Naive B cell (primary cell): ENCODE results near the gene CCN2. TPM values are rescaled to one million over a fixed set of nuclear protein-coding genes. Genes with fewer than 3 reads are reported as not detected.

Experiments
- ATAC-seq, 2 donors: fragments of 150-1000 bp; cut with Tn5 transposase; 2 replicates each; pipeline ENCODE4 v1.10.0; 2021; ENCODE audit warnings: low read depth in 2 of 2, mild to moderate bottlenecking in 2 of 2, moderate library complexity in 2 of 2
- DNase-seq: peaks from one replicate; pipeline ENCODE4 v3.0.0; 2022
- H3K27ac Mint-ChIP-seq, 6 donors: one replicate each; pipeline ENCODE4 v1.8.0; 2020 to 2022; ENCODE audit warnings: mild to moderate bottlenecking in 6 of 6, mixed read lengths in 6 of 6, moderate library complexity in 5 of 6, inconsistent platforms in 2 of 6
- H3K27me3 Mint-ChIP-seq, 3 donors: one replicate each; pipeline ENCODE4 v1.8.0; 2021 to 2022; ENCODE audit warnings: mixed read lengths in 3 of 3, mild to moderate bottlenecking in 1 of 3
- H3K36me3 Mint-ChIP-seq, 2 donors: one replicate each; pipeline ENCODE4 v1.8.0; 2020 to 2022; ENCODE audit warnings: mixed read lengths in 2 of 2, inconsistent platforms in 1 of 2, mild to moderate bottlenecking in 1 of 2
- H3K4me1 Mint-ChIP-seq, 3 donors: one replicate each; pipeline ENCODE4 v1.8.0; 2020 to 2022; ENCODE audit warnings: mixed read lengths in 3 of 3, inconsistent platforms in 1 of 3, mild to moderate bottlenecking in 1 of 3, moderate library complexity in 1 of 3
- H3K4me3 Mint-ChIP-seq, 8 donors: one replicate each; pipeline ENCODE4 v1.8.0; 2020 to 2022; ENCODE audit warnings: mild to moderate bottlenecking in 8 of 8, mixed read lengths in 8 of 8, moderate library complexity in 8 of 8, inconsistent platforms in 2 of 8
- H3K9me3 Mint-ChIP-seq, 7 donors: one replicate each; pipeline ENCODE4 v1.8.0; 2020 to 2022; ENCODE audit warnings: mixed read lengths in 7 of 7, mild to moderate bottlenecking in 5 of 7, inconsistent platforms in 2 of 7, moderate library complexity in 1 of 7
- polyA plus RNA-seq, 6 donors: library from polyadenylated mRNA; unstranded; fragments of 300-500 nt; fragmentation: Illumina TruSeq; gene quantifications; one replicate each; pipeline ENCODE4 v1.2.3, GENCODE V29; 2021; ENCODE audit warnings: low read depth in 6 of 6

Gene CCN2
- polyA plus RNA-seq, 6 donors from 2014 or later: 1.3 to 7.9 (median 3.5) TPM; not detected in 1

DNA sequence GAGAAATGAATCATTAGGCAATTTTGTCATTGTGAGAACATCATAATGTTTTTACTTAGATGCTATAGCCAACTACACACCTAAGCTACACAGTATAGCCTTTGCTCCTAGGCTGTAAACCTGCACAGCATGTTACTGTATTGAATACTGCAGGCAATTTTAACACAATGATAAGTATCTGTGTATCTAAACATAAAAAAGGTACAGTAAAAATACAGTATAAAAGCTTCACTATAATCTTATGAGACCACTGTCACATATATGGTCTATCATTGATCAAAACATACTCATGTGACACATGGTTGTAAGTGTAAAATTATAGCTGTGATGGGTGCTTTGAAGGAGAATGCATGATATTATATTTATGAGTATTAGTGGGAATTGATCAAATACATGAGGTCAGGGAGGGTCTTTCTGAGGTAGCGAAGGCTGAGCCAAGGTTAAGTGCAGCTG, 29.2 kb upstream of the CCN2 start:
- no peak overlapping the region for H3K4me3 Mint-ChIP-seq
- H3K9me3 Mint-ChIP-seq: no peaks in the 10 kb centered on the region
- H3K36me3 Mint-ChIP-seq: no peaks in the 10 kb centered on the region
- ATAC-seq: no peak
- H3K4me1 Mint-ChIP-seq: peaks cover 0 to 15% (median 4%) of the 10 kb centered on the region in 3 donors
- peak overlapping the region in 1 of 6 donors; percentile 22 for H3K27ac Mint-ChIP-seq
- H3K27me3 Mint-ChIP-seq: no peaks in the 10 kb centered on the region
- no peak for DNase-seq

DNA sequence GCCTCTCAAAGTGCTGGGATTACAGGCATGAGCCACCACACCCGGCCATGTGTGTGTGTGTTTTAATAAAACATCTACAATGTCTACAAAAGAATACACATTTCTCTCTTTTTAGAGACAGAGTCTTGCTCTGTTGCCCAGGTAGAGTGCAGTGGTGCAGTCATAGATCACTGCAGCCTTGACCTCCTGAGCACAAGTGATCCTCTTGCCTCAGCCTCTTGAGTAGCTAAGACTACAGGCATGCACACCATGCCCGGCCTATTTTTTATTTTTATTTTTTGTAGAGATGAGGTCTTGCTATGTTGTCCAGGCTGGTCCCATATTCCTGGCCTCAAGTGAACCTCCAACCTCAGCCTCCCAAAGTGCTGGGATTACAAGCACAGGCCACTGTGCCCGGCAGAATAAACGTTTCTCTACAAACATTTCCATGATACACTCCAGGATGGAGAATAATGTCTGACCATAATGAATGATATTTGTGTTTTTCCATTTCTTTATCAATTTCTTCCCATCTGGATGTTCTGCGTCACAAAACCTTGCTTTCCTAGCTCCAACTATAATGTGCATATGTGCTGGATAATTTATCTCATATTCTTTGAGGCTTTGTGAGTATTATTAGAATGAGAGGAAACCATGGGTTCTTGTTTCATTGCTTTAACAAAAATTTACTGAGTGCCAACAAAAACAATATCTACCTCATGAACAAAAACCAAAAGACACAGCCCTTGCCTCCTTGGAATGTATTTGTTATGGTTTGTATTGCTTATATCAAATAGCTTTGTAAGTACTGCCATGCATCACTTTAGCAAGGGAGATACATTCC, 28.6 kb upstream of the CCN2 start:
- ATAC-seq (no peak), DNase-seq (no peak)
- H3K36me3 Mint-ChIP-seq: no peaks in the 10 kb centered on the region
- H3K27me3 Mint-ChIP-seq: no peaks in the 10 kb centered on the region
- no peak overlapping the region for H3K4me3 Mint-ChIP-seq
- peaks cover 0 to 15% (median 4%) of the 10 kb centered on the region in 3 donors for H3K4me1 Mint-ChIP-seq
- H3K27ac Mint-ChIP-seq: peak overlapping the region in 2 of 6 donors; percentile 26 to 71
- no peaks in the 10 kb centered on the region for H3K9me3 Mint-ChIP-seq

DNA sequence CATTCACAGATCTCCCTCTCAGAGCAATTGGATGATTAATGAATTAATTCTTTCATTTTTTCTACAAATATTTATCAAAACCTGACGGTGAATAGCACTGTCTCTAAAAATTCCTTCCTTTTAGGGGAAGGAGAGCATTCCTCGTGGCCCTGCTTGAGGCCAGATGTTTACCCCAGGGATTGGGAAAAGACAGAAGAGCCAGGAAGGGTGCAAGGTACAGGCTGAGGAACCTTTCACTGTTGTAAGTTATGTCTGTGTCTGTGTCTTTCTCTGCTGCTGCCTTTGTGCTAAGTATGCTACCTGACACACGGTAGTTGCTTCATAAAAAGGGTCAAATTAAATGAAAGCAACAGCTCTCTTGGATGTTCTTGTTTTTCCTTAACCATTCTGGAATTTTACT, 27.4 kb upstream of the CCN2 start:
- H3K4me1 Mint-ChIP-seq: peaks cover 0 to 15% (median 4%) of the 10 kb centered on the region in 3 donors
- no peak for ATAC-seq
- H3K9me3 Mint-ChIP-seq: no peaks in the 10 kb centered on the region
- H3K27me3 Mint-ChIP-seq: no peaks in the 10 kb centered on the region
- no peak overlapping the region for H3K4me3 Mint-ChIP-seq
- H3K36me3 Mint-ChIP-seq: no peaks in the 10 kb centered on the region
- H3K27ac Mint-ChIP-seq: no peak overlapping the region
- no peak for DNase-seq

DNA sequence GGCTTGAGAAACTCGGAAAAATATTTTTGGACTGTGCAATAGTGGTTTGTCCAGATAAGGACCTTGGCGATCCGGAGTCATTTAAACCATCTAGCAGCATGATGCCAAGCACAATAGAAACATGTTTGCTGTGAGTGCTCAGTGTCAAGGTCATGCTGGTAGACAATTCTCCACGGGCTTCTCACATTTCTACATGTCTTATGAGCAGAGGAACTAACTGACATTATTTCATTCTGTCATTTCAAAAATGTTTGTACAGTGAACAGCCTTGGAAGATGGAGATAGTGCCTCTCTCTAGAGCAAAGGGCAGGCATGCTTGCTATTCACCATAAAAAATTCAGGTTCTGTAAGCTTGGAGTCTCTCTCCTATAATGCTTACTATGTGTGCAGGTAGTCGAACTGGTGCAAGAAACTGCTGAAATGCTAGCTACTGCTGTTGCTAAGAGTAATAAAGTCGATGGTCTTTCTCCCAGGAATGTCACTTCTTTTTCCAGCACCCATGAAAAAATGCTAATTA, 25.4 kb upstream of the CCN2 start:
- H3K4me3 Mint-ChIP-seq: no peak overlapping the region
- peaks cover 0 to 12% (median 2%) of the 10 kb centered on the region in 3 donors for H3K4me1 Mint-ChIP-seq
- DNase-seq (no peak), ATAC-seq (no peak)
- H3K36me3 Mint-ChIP-seq: no peaks in the 10 kb centered on the region
- H3K9me3 Mint-ChIP-seq: no peaks in the 10 kb centered on the region
- H3K27me3 Mint-ChIP-seq: no peaks in the 10 kb centered on the region
- H3K27ac Mint-ChIP-seq: no peak overlapping the region

DNA sequence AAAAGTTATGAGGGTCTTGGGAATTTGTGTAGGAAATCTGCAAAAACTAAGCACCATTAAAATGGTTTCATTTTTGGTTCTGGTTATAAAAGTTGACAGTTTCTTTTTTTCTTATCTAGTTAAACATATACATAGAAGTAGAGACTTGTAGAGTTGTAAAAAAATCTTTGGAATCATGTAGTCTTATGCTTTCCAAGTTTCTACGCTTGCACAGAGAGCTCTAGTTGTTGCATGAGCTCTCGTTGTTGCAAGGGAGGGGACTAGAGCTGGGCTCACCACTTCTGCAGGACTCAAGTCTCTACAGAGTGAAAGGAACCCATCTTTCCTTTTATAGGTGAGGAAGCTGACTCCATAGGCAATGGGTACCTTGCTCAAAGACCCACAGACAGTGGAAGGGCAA, 21.6 kb upstream of the CCN2 start:
- peaks cover 0 to 2% (median 0%) of the 10 kb centered on the region in 3 donors for H3K4me1 Mint-ChIP-seq
- no peaks in the 10 kb centered on the region for H3K36me3 Mint-ChIP-seq
- DNase-seq (no peak), ATAC-seq (no peak)
- H3K4me3 Mint-ChIP-seq: no peak overlapping the region
- H3K9me3 Mint-ChIP-seq: no peaks in the 10 kb centered on the region
- no peak overlapping the region for H3K27ac Mint-ChIP-seq
- peaks cover 0 to 3% (median 0%) of the 10 kb centered on the region in 3 donors for H3K27me3 Mint-ChIP-seq

DNA sequence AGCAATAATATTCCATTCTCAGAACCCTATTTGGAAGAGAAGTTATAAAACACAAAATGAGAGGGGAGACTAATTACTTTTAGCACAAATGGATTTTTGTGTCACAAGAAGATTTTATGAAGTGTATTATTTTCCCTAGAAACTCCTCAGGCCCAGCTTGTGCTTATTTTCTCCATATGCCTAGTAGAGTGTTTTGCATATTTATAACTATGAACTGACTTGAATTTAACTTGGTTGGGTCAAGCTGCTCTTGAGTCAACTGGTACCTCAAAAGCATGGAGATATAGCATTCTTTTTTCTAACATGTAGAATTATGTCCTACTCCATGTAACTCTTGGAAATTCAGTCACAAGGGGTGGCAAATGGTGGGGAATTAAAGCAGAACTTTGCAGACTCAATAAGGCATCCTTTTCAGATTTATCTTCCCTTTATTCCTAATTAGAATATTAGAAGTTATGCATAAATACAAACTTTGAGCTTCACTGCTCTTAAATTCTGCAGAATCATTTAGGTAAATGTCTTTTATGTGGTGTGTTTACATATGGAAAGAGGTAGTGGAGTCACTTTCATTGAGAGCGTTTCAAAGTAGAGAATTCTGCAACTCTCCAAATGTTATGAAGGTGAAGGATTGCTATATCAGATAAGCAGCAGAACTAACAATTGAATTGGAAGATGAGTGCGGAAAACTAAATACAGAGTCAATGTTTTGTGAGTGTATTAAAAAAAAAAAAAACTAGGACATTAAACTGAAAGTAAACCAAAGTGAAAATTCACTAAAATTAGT, 19.1 kb upstream of the CCN2 start:
- H3K9me3 Mint-ChIP-seq: no peaks in the 10 kb centered on the region
- ATAC-seq: no peak
- no peak for DNase-seq
- H3K4me3 Mint-ChIP-seq: peak overlapping the region in 1 of 8 donors; percentile 10
- no peaks in the 10 kb centered on the region for H3K36me3 Mint-ChIP-seq
- no peak overlapping the region for H3K27ac Mint-ChIP-seq
- H3K4me1 Mint-ChIP-seq: peaks cover 0 to 2% (median 0%) of the 10 kb centered on the region in 3 donors
- peaks cover 0 to 4% (median 0%) of the 10 kb centered on the region in 3 donors for H3K27me3 Mint-ChIP-seq

DNA sequence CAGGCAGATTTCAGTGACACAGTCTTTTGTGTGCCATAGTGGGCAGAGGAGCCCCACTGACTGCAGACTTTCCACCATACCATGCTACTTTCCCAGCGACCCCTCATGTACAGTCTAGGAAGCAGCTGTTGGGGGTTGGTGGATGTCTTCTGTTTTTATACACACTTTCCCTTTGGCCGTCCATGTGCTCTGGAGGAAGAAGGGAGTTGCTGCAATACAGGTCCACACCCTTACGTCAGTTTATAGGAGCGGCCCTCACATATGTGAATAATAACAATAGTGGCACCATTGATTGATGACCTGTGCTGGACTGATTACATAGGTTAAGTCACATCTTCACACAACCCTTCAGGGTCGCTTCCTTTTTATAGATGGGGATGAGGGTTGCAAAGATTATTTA, 17.5 kb upstream of the CCN2 start:
- Mint-ChIP-seq H3K27me3 (peaks cover 0 to 4% (median 0%) of the 10 kb centered on the region in 3 donors), H3K9me3 (no peaks in the 10 kb centered on the region), H3K36me3 (no peaks in the 10 kb centered on the region), H3K4me3 (no peak overlapping the region), H3K4me1 (peaks cover 0 to 2% (median 0%) of the 10 kb centered on the region in 3 donors), H3K27ac (no peak overlapping the region)
- DNase-seq: no peak
- ATAC-seq: no peak

DNA sequence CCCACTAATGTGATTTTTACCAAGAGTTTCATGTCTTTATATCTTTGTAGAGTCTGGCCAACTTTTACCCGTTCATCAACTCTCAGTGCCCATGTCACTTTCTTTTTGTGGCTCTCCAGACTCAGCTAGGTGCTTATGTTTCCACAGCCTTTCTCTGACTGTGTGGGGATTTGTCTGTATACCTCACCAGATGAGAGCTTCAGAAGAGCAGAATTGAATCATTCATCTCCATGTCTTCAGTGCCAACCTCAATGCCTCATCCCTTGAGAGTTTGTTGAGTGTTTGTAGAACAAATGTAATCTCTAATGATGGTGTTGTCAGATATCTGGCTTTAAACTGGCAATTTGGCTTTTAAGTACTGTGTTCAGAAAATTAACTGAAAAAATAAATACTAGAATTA, 16.8 kb upstream of the CCN2 start:
- ATAC-seq: no peak
- no peaks in the 10 kb centered on the region for H3K36me3 Mint-ChIP-seq
- peaks cover 0 to 2% (median 0%) of the 10 kb centered on the region in 3 donors for H3K4me1 Mint-ChIP-seq
- peaks cover 0 to 4% (median 0%) of the 10 kb centered on the region in 3 donors for H3K27me3 Mint-ChIP-seq
- no peak overlapping the region for H3K4me3 Mint-ChIP-seq
- no peaks in the 10 kb centered on the region for H3K9me3 Mint-ChIP-seq
- H3K27ac Mint-ChIP-seq: no peak overlapping the region
- no peak for DNase-seq

DNA sequence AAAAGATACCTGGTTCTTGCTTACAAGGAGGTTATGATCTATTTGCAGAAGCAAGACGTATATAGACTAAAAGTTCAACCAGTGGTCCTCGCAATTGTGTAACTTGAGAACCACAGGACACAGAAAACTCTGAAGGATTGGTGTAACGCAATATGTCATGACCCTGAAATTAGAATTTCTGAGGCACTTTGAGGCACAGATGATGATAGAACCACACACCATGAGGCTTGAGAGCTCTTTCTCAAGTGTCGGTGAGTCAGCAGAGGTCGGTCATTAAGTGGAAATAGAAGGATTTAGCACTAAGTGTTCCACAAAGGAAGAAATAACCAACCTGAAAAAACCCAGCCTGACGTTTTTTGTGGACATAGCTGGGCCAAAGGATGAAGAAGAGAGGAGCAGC, 15.3 kb upstream of the CCN2 start:
- Mint-ChIP-seq H3K27me3 (peaks cover 0 to 4% (median 0%) of the 10 kb centered on the region in 3 donors), H3K9me3 (no peaks in the 10 kb centered on the region), H3K4me1 (peaks cover 0 to 2% (median 0%) of the 10 kb centered on the region in 3 donors), H3K36me3 (no peaks in the 10 kb centered on the region), H3K4me3 (no peak overlapping the region), H3K27ac (no peak overlapping the region)
- DNase-seq (no peak), ATAC-seq (no peak)

DNA sequence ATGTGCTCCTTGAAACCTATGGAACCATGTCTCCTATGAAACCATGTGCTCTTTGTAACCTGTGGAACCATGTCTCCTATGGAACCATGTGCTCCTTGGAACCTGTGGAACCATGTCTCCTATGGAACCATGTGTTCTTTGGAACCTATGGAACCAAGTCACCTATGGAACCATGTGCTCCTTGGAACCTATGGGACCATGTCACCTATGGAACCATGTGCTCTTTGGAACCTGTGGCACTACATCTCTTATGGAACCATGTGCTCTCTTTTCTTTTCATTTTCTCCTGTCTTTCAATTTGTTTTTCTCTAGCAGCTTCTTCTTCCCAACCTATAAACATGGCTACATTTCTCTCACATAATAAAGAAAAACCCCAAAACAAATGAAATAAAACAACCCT, 11.9 kb upstream of the CCN2 start:
- peaks cover 0 to 4% (median 0%) of the 10 kb centered on the region in 3 donors for H3K27me3 Mint-ChIP-seq
- DNase-seq (no peak), ATAC-seq (no peak)
- no peak overlapping the region for H3K27ac Mint-ChIP-seq
- H3K36me3 Mint-ChIP-seq: no peaks in the 10 kb centered on the region
- H3K4me3 Mint-ChIP-seq: no peak overlapping the region
- H3K9me3 Mint-ChIP-seq: no peaks in the 10 kb centered on the region
- no peaks in the 10 kb centered on the region for H3K4me1 Mint-ChIP-seq

DNA sequence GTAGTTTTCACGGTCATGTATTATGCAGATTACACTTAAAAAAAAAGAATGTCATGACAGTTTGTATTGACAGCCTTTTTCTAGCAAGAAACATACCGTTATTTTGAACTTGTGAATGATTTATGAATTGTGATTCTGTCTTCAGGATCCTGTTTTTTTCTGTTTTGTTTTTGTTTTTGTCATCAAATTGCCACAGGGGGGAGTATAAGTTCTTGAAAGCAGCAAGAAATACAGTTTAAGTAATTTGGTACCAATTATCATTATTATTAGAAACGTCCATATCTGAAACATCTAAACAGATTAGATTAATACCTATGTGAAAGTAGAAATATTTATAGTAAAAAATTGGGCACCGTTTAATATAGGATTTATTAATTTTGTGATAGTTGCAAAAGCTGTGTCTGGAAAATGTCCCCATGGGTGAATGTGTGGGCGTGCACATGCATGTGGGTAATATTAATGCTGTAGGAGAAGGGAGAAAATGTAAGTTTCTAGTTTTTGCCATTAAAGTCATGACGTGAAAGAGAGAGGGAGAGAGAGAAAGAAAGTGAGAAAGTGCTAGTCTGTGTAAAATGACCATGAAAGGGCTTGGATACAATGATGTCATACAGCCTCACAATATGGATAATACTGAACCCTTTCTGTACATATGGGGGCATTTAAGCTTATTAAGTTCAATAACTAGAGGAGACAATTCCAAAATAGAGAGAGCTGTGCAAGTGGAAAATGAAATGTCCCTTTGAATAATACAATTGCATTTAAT, 9.4 kb upstream of the CCN2 start:
- DNase-seq (no peak), ATAC-seq (no peak)
- peaks cover 0 to 2% (median 0%) of the 10 kb centered on the region in 3 donors for H3K27me3 Mint-ChIP-seq
- no peaks in the 10 kb centered on the region for H3K9me3 Mint-ChIP-seq
- H3K36me3 Mint-ChIP-seq: no peaks in the 10 kb centered on the region
- H3K4me1 Mint-ChIP-seq: no peaks in the 10 kb centered on the region
- no peak overlapping the region for H3K27ac Mint-ChIP-seq
- H3K4me3 Mint-ChIP-seq: no peak overlapping the region

DNA sequence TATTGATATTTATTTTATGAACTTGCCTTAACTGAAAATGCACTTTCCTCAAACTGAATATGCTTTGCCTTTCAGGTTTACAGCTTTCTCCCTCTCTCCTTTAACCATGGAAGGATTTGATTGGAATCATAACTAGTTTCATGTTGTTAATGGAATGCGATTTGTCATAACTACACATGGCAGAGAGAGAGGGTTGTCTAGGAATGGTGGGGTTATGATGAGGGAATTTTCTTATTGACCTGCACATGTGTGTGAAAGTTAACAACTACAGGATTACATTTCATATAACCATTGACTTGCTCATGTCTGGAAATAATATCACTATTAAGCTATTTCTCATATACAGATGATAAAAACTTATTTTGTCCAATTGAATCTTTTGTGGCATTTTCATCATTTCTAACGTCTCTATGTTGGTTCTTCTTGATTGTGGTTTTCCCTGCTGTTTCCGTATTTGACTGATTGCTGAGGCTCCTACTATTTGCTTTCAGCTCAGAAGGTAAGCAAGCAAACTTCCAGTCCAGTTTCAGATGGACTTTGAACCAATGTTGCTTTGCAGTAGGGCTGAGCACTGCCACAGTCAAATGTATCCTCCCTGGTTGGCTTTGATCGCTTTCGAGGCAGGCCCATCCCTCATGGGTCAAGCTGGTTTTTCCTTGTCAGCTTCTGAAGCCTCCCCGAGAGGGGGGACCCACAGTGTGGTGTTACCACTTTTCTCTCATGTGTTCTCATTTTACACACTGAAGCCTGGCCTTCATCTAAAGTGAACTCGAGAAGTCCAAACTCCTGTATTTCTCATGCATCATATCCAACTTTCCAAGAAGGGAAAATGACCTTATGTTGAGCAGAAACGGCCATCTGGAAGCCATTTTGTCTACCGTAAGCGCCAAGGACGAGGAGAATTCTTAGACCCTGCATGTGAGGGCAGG, 7.6 kb upstream of the CCN2 start:
- Mint-ChIP-seq H3K36me3 (no peaks in the 10 kb centered on the region), H3K9me3 (no peaks in the 10 kb centered on the region), H3K27me3 (peaks cover 0 to 13% (median 9%) of the 10 kb centered on the region in 3 donors), H3K4me3 (no peak overlapping the region), H3K4me1 (no peaks in the 10 kb centered on the region), H3K27ac (no peak overlapping the region)
- DNase-seq: no peak
- no peak for ATAC-seq
